ENCODE data around the gene NAGLU.

GRCh38 chr17:42561897-42562387 is 25.9 kb downstream of the NAGLU start, which contains the start of gene COASY:
- TF ChIP-seq, protein P1, sequence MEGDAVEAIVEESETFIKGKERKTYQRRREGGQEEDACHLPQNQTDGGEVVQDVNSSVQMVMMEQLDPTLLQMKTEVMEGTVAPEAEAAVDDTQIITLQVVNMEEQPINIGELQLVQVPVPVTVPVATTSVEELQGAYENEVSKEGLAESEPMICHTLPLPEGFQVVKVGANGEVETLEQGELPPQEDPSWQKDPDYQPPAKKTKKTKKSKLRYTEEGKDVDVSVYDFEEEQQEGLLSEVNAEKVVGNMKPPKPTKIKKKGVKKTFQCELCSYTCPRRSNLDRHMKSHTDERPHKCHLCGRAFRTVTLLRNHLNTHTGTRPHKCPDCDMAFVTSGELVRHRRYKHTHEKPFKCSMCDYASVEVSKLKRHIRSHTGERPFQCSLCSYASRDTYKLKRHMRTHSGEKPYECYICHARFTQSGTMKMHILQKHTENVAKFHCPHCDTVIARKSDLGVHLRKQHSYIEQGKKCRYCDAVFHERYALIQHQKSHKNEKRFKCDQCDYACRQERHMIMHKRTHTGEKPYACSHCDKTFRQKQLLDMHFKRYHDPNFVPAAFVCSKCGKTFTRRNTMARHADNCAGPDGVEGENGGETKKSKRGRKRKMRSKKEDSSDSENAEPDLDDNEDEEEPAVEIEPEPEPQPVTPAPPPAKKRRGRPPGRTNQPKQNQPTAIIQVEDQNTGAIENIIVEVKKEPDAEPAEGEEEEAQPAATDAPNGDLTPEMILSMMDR (IDR thresholded peaks at IDR 0.05; ENCODE audit: low read depth, low read length, poor library complexity, severe bottlenecking) = no peak
- TF ChIP-seq EZH2phosphoT487 (IDR thresholded peaks at IDR 0.05; ENCODE audit: borderline replicate concordance, low read length) = no peak

All from DOHH2 (cell line).